Left cardiac atrium (tissue), 4 donors: ENCODE measurements around the gene VIPR2. TPM values are rescaled to one million over a fixed set of nuclear protein-coding genes. Genes with fewer than 3 reads are reported as not detected.
"Not testable (repeated sequence)": the region's sequence is repeated elsewhere in the genome, so short reads cannot be mapped to it uniquely, and the experiment has no call there.

ENCODE experiments used
- ATAC-seq, 2 donors: fragments of 200-7000 bp; cut with Tn5 transposase; one replicate each; pipeline ENCODE4 v1.9.1; 2020; ENCODE audit warnings: mild to moderate bottlenecking in 2 of 2, moderate library complexity in 2 of 2
- DNase-seq: peaks from one replicate; pipeline ENCODE4 v3.0.0-alpha.2; 2020
- intact Hi-C, 2 donors: fragments of 100-400 bp; cut with DNase I; formaldehyde crosslinking; loops; one replicate each; pipeline versions ENCODE4 v1.14.1 to v1.15.1; 2022 to 2023
- total RNA-seq, 2 donors: library from RNA; stranded (reverse); fragmentation: NEBNext Ultra II Directional; extraction: Animal tissue kit (Norgen Biotek cat#: 25700); gene quantifications; one replicate each; pipeline ENCODE4 v1.2.1, GENCODE V29; 2021
- donor health status: DM: no; HTN: yes; CAD: no.
- donor health status: DM: no; HTN: yes; CAD: no; lungs with severe emphysema.
- donor health status: DM: yes; HTN: yes; CAD: no.
- donor health status: Dilated cardiomyopathy.

VIPR2 gene
- total RNA-seq, 2 donors from 2014 or later, result 6.3 to 8.5 TPM

DNA sequence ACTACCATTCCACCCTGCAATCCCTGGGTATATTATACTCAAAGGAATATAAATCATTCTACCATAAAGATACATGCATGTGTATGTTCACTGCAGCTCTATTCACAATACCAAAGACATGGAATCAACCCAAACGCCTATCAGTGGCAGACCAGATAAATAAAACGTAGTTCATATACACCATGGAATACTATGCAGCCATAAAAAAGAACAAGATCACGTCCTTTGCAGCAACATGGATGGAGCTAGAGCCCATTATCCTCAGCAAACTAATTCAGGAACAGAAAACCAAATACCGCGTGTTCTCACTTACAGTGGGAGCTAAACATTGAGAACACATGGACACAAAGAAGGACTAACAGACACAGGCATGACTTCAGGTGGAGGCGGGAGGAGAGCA, 150.0 kb downstream of the VIPR2 start:
- no peak for DNase-seq
- ATAC-seq, result no peak
- intact Hi-C loops, result no loop called here

GRCh38 chr7:158993591-158993990, 151.1 kb downstream of the VIPR2 start:
- DNase-seq (no peak), ATAC-seq (no peak)
- intact Hi-C loops, result no loop called here

GRCh38 chr7:158992759-158993158, 151.9 kb downstream of the VIPR2 start:
- DNase-seq (no peak), ATAC-seq (no peak)
- intact Hi-C loops, result no loop called here

DNA sequence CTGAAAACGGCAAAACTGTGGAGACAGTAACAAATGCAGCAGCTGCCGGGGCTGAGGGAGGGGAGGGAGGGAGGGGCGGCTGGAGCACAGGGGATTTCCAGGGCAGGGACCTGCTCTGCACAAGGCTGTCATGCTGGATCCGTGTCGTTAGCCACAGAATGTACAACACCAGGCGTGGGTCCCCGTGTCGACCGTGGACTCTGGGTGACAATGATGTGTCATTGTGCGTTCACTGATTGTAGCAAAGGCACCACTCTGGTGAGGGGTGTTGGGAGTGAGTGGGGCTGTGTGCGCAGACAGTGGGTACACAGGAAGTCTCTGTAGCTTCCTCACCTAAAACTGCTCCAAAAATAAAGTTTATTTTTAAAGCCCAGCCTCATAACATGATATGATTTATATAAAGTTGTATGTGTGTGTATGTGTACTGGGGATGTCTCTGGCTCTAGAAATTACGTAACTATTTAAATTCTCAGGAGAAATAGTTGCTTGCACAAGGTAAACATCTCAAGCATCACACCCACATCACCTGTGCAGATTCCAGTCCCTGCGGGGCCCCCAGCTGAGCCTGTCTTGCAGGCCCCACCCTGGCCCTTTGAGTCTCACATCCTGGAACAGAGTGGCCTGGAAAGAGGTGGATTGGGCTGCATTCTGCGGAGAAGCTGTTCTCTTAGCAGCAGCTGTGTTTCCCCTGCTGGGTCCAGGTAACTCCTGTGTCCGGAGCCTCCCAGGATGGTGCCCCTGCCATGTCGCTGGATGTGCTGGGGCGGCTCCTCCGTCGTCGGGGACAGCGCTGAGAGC, 152.6 kb downstream of the VIPR2 start:
- ATAC-seq (no peak), DNase-seq (no peak)
- intact Hi-C loops, result no loop called here

DNA sequence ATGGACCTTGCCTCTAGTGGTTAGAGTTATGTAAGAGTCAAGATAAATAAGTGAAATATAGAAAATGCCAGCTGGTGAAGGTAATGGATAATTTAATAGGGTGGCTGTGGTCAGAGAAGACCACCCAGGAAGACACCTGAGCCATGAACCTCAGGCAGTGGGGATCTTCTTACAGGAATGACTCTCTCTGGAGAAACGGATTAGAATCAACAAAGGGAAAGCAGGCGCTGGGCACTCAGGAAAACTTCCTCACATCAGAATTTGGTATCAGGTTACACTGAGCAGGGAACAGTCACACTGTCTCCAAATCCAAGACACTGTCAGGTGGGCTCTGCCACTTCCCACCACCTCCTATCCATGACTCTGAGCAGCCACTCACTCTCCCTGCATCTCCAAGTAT, 155.7 kb downstream of the VIPR2 start:
- ATAC-seq, result no peak
- DNase-seq, result no peak
- intact Hi-C loops, result no loop called here

DNA sequence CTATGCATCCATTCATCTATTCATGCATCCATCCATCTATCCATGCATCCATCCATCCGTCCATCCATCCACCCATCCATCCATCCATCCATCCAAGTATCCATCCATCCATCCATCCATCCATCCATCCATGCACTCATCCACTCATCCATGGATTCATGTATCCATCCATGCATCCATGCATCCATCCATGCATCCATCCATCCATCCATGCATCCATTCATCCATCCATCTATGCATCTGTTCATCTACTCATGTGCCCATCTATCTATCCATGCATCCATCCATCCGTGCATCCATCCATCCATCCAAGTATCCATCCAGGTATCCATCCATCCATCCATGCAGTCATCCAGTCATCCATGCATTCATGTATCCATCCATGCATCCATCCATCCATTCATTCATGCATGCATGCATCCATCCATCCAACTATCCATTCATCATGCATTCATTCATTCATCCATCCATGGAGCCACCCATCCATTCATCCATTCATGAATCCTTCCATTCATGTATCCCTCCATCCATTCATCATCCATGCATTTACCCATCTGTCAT, 156.3 kb downstream of the VIPR2 start:
- ATAC-seq (no peak), DNase-seq (no peak)
- intact Hi-C loops, result no loop called here

DNA sequence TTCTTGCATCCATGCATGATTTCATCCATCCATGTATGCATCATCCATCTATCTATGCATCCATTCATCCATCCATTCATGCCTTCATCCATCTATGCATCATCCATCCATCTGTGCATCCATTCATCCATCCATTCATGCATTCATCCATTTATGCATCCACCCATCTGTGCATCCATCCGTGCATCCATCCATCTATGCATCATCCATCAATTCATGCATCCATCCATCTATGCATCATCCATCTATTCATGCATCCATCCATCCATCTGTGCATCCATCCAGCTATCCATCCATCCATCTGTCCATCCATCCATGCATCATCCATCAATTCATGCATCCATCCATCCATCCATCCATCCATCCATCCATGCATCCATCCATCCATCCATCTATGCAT, 157.0 kb downstream of the VIPR2 start:
- intact Hi-C loops, result no loop called here
- no peak for ATAC-seq
- DNase-seq, result no peak

DNA sequence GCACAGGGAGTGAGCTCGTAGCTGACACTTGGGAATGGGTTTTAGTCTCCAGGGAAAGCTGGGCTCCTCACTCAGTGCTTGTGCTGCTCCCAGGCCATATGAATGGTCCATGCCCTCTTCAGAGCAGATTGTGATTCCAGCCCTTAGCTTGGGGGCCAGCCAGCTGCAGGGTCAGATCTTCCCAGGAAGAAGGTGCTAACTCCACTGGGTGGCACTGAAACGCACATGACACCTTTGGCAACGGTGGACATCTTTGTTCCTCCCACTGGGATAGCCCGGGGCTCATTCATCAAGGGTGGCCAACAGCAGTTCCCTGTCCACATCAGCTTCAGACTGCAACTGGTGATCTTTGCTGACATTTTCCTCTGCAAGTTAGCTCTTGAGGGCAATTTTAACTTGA, 159.1 kb downstream of the VIPR2 start:
- ATAC-seq, result no peak
- intact Hi-C loops, result no loop called here
- no peak for DNase-seq

DNA sequence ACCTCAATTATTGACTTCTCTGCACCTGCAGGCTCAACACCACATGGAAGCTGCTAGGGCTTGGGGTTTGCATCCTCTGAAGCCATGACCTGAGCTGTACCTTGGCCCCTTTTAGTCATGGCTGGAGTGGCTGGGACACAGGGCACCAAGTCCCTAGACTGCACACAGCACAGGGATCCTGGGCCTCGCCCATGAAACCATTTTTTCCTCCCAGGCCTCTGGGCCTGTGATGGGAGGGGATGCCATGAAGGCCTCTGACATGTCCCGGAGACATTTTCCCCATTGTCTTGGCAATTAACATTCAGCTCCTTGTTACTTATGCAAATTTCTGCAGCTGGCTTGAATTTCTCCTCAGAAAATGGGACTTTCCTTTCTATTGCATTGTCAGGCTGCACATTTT, 160.7 kb downstream of the VIPR2 start:
- DNase-seq, ATAC-seq, intact Hi-C loops: not testable (repeated sequence)

DNA sequence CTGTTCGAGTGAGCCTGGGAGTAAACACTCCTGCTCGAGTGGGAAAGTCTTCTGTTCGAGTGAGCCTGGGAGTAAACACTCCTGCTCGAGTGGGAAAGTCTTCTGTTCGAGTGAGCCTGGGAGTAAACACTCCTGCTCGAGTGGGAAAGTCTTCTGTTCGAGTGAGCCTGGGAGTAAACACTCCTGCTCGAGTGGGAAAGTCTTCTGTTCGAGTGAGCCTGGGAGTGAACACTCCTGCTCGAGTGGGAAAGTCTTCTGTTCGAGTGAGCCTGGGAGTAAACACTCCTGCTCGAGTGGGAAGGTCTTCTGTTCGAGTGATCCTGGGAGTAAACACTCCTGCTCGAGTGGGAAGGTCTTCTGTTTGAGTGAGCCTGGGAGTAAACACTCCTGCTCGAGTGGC, 162.6 kb downstream of the VIPR2 start:
- ATAC-seq, DNase-seq, intact Hi-C loops: not testable (repeated sequence)

DNA sequence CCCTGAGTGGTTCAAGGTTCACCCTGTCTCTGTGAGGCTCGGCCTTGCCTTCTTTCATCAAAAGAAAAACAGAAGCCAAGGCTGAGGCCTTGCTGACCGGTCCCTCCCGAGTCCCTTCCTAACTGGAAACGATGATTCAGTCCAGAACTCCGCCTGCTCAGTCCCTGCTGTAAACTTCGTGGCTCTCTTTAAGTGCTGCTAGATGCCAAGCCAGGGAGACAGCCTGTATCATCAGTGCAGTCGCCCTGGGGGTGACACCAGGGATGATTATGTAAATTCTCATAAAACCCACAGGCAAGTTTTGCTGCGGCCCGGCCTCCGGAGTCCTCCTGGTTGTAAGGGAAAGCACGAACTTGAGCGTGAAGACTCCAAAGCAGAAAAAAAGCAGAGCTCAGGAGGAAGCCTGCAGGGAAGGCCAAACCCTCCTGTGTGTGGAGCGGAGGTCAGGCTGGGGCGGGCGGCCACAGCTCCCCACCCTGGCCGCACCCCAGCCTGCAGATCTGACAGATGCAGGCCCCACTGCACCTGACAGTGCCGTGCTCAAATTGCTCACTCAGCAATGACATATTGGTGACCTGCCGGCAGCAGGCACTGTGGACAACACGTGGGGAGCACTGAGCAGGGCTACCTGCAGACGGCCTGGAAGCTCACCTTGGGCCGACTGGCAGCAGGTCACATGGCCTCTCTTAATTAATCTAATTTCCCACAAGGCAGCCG, 164.9 kb downstream of the VIPR2 start:
- no peak for ATAC-seq
- intact Hi-C loops, result loop anchor here in 1 of 2 donors (5.0 kb wide), 1 partner anchor 282 kb away; no protein-coding TSS in a partner anchor
- no peak for DNase-seq

GRCh38 chr7:158979023-158979529, 165.6 kb downstream of the VIPR2 start:
- DNase-seq (no peak), ATAC-seq (no peak)
- intact Hi-C loops, result loop anchor here in 1 of 2 donors (5.0 kb wide), 1 partner anchor 282 kb away; no protein-coding TSS in a partner anchor
